IMR-90 (cell line): ENCODE results near the gene B3GALT4.

Experiments
- MAZ ChIP-seq: IDR thresholded peaks from 2 replicates; pipeline ENCODE4 v1.6.1; 2012; ENCODE audit warnings: low read depth, mild to moderate bottlenecking, low read length, improper control_type of control experiment, moderate library complexity, borderline replicate concordance
- RAD21 ChIP-seq: IDR thresholded peaks from 2 replicates; pipeline ENCODE4 v1.6.1; 2012; ENCODE audit warnings: low read length, improper control_type of control experiment
- RFX5 ChIP-seq: IDR thresholded peaks from 2 replicates; pipeline ENCODE4 v1.8.0; 2012; ENCODE audit warnings: low read depth, mild to moderate bottlenecking, low read length, moderate library complexity
- SMC3 ChIP-seq: fragments of 150-350 bp; IDR thresholded peaks from 2 replicates; pipeline ENCODE4 v1.6.1; 2016; ENCODE audit warnings: low read depth, mild to moderate bottlenecking, antibody characterized with exemption, low read length, moderate library complexity
- TF ChIP-seq, protein P1 (sequence below): conservative IDR thresholded peaks from 2 replicates; pipeline ENCODE4 v1.5.1; 2012; ENCODE audit warnings: mild to moderate bottlenecking, low read depth, low read length, improper control_type of control experiment

DNA sequence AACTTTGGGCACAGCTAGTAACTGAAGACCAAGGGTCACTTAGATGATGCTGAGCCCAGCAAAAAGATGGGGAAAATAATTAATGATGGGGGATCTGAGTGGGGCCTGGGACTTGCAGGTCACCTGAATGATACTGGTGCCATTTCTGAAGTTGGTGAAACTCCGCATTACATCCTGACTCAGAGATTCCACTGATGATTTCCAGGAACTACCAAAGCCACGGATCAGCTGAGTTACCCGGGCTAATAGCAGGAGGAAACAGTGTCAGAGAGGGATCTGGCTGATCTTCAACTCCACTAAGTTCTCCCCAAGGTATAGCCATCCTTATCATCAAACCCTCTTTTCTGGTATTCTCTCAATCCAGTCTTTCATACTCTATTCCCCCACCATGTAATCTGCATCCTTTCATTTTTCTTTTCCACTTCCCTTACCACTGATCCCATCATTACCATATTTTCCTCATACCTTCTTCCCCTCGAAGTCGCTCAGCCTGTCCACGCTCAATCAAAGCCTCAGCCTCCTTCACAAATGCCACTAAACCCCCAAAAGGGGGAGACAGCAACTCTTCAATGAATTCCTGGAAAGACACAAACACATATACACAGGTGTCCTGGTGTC is 25.4 kb upstream of the B3GALT4 start:
- no peak for TF ChIP-seq SMC3
- TF ChIP-seq, protein P1, sequence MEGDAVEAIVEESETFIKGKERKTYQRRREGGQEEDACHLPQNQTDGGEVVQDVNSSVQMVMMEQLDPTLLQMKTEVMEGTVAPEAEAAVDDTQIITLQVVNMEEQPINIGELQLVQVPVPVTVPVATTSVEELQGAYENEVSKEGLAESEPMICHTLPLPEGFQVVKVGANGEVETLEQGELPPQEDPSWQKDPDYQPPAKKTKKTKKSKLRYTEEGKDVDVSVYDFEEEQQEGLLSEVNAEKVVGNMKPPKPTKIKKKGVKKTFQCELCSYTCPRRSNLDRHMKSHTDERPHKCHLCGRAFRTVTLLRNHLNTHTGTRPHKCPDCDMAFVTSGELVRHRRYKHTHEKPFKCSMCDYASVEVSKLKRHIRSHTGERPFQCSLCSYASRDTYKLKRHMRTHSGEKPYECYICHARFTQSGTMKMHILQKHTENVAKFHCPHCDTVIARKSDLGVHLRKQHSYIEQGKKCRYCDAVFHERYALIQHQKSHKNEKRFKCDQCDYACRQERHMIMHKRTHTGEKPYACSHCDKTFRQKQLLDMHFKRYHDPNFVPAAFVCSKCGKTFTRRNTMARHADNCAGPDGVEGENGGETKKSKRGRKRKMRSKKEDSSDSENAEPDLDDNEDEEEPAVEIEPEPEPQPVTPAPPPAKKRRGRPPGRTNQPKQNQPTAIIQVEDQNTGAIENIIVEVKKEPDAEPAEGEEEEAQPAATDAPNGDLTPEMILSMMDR, result no peak
- no peak for TF ChIP-seq RFX5
- no peak for TF ChIP-seq RAD21
- TF ChIP-seq MAZ, result no peak
